B cell (primary cell): ENCODE results near the gene GRM8. TPM values are rescaled to one million over a fixed set of nuclear protein-coding genes. Genes with fewer than 3 reads are reported as not detected.

Experiments
- ATAC-seq: fragments of 200-7000 bp; cut with Tn5 transposase; one replicate; pipeline ENCODE4 v1.10.0; 2021; ENCODE audit warnings: low read depth, mild to moderate bottlenecking, moderate number of reproducible peaks, moderate library complexity
- CTCF ChIA-PET: fragments of 350-600 bp; sonication (Branson Sonifier 250); formaldehyde crosslinking; loops from one replicate; lab custom pipeline; 2021; ENCODE audit warnings: antibody characterized with exemption, inconsistent platforms; lab: Charles Lee
- POLR2A ChIA-PET: fragments of 350-600 bp; sonication (Branson Sonifier 250); formaldehyde crosslinking; loops from one replicate; lab custom pipeline; 2021; ENCODE audit warnings: antibody characterized with exemption; lab: Charles Lee
- DNase-seq: peaks from one replicate; pipeline ENCODE4 v3.0.0; 2013
- H2AFZ ChIP-seq: 2 replicates; pipeline ENCODE4 v1.6.1; 2012; ENCODE audit warnings: mild to moderate bottlenecking, low read depth, low read length; ENCODE audit not compliant: insufficient read depth, poor library complexity, severe bottlenecking
- H3K27ac ChIP-seq, 2 donors: 1 replicate in 1 of 2; 2 replicates in 1 of 2; pipeline ENCODE4 v1.5.1; 2012 to 2013; ENCODE audit warnings: low read length in 2 of 2, mild to moderate bottlenecking in 2 of 2, moderate library complexity in 1 of 2
- H3K27me3 ChIP-seq, 4 experiments: fragments of 200-600 bp in 1 of 4; sonication (generic) in 1 of 4; replicated peaks in 1 of 4; 1 replicate in 2 of 4; 2 replicates in 2 of 4; pipeline versions ENCODE4 v1.6.1 to v1.7.0; 2013 to 2016; ENCODE audit warnings: low read length in 3 of 4, mild to moderate bottlenecking in 2 of 4, mixed read lengths in 1 of 4, moderate library complexity in 1 of 4; ENCODE audit not compliant: insufficient read depth in 4 of 4, control insufficient read depth in 3 of 4; ENCODE audit errors: control extremely low read depth in 1 of 4
- H3K36me3 ChIP-seq, 2 experiments: replicated peaks in 1 of 2; 1 replicate in 1 of 2; 2 replicates in 1 of 2; pipeline versions ENCODE4 v1.6.1 to v1.7.1; 2013; ENCODE audit warnings: low read length in 1 of 2; ENCODE audit not compliant: insufficient read depth in 2 of 2, control insufficient read depth in 1 of 2; ENCODE audit errors: control extremely low read depth in 1 of 2, extremely low read depth in 1 of 2
- H3K4me1 ChIP-seq, 2 donors: fragments of 200-600 bp in 1 of 2; sonication (generic) in 1 of 2; 1 replicate in 1 of 2; 2 replicates in 1 of 2; pipeline versions ENCODE4 v1.5.1 to v1.6.1; 2013 to 2017; ENCODE audit warnings: low read length in 2 of 2; ENCODE audit not compliant: control insufficient read depth in 2 of 2, insufficient read depth in 2 of 2
- H3K4me2 ChIP-seq: replicated peaks from 2 replicates; pipeline ENCODE3; 2012; ENCODE audit warnings: mild to moderate bottlenecking, low read depth, low read length; ENCODE audit not compliant: poor library complexity, severe bottlenecking
- H3K4me3 ChIP-seq, 5 experiments: fragments of 200-600 bp in 1 of 5; sonication (generic) in 1 of 5; 1 replicate in 3 of 5; 2 replicates in 2 of 5; pipeline versions ENCODE4 v1.5.1 to v1.7.0; 2011 to 2016; ENCODE audit warnings: low read length in 4 of 5, mild to moderate bottlenecking in 4 of 5, low read depth in 2 of 5, control low read depth in 1 of 5, moderate library complexity in 1 of 5; ENCODE audit not compliant: insufficient read depth in 1 of 5; ENCODE audit errors: control extremely low read depth in 1 of 5, extremely low read depth in 1 of 5
- H3K79me2 ChIP-seq: fragments of 200-600 bp; sonication (generic); one replicate; pipeline ENCODE4 v1.6.0; 2016; ENCODE audit warnings: low read length; ENCODE audit not compliant: control insufficient read depth, insufficient read depth
- H3K9ac ChIP-seq: fragments of 200-600 bp; sonication (generic); 2 replicates; pipeline ENCODE4 v1.6.1; 2017; ENCODE audit warnings: mild to moderate bottlenecking, low read length, moderate library complexity
- H3K9me3 ChIP-seq, 3 donors: one replicate each; pipeline versions ENCODE4 v1.6.1 to v1.7.1; 2013; ENCODE audit warnings: low read length in 2 of 3; ENCODE audit not compliant: control insufficient read depth in 2 of 3, insufficient read depth in 1 of 3; ENCODE audit errors: control extremely low read depth in 1 of 3
- H4K20me1 ChIP-seq: 2 replicates; pipeline ENCODE4 v1.6.0; 2012; ENCODE audit warnings: mild to moderate bottlenecking, low read length; ENCODE audit not compliant: insufficient read depth, control insufficient read depth, poor library complexity, severe bottlenecking
- H3K27ac Mint-ChIP-seq: one replicate; pipeline ENCODE4 v1.8.0; 2021; ENCODE audit warnings: mixed read lengths
- H3K27me3 Mint-ChIP-seq: one replicate; pipeline ENCODE4 v1.8.0; 2021; ENCODE audit warnings: mixed read lengths
- H3K4me1 Mint-ChIP-seq: one replicate; pipeline ENCODE4 v1.8.0; 2021; ENCODE audit warnings: mixed read lengths
- H3K4me3 Mint-ChIP-seq: one replicate; pipeline ENCODE4 v1.8.0; 2021; ENCODE audit warnings: mixed read lengths
- H3K9me3 Mint-ChIP-seq: one replicate; pipeline ENCODE4 v1.8.0; 2022; ENCODE audit warnings: mixed read lengths; ENCODE audit not compliant: insufficient read depth
- CTCF ChIP-seq: fragments of 200-600 bp; IDR thresholded peaks from one replicate; pipeline ENCODE4 v1.8.0; 2022; ENCODE audit warnings: antibody characterized with exemption, mild to moderate bottlenecking
- EZH2 ChIP-seq: IDR thresholded peaks from 2 replicates; pipeline ENCODE4 v1.6.1; 2012; ENCODE audit warnings: borderline replicate concordance, low read depth, mild to moderate bottlenecking, moderate library complexity, low read length; ENCODE audit not compliant: insufficient read depth, poor library complexity, severe bottlenecking
- WGBS: methylation state at CpG from one replicate; pipeline ENCODE4 v1.1.5; 2013; ENCODE audit warnings: missing lambda C conversion rate; ENCODE audit not compliant: insufficient coverage; 5-methylcytosine and 5-hydroxymethylcytosine counted together
- intact Hi-C: fragments of 100-400 bp; cut with micrococcal nuclease; formaldehyde crosslinking; loops from one replicate; pipeline ENCODE4 v1.10.0; 2022
- polyA plus RNA-seq: library from polyadenylated mRNA; depleted of rRNA; stranded (reverse); fragments of >200 nt; gene quantifications from 2 replicates; pipeline ENCODE4 v1.2.3, GENCODE V29; 2012
- total RNA-seq, 2 donors: library from RNA; stranded (reverse); fragments of 120-200 nt in 1 of 2; gene quantifications; 1 replicate in 1 of 2; 2 replicates in 1 of 2; pipeline versions ENCODE4 v1.2.3 to v1.2.4, GENCODE V29; 2013 to 2022

Gene GRM8
- total and polyA plus RNA-seq, 2 donors (not counting 1 experiment from before 2014, with no cell fraction given): not detected

- H3K27me3 ChIP-seq: peaks cover 0 to 4% (median 0%) of the 10 kb centered on the region in 4 experiments
- Mint-ChIP-seq H3K4me3 (no peak overlapping the region), H3K27ac (no peak overlapping the region), H3K4me1 (no peaks in the 10 kb centered on the region), H3K9me3 (no peaks in the 10 kb centered on the region), H3K27me3 (peaks cover 33% of the 10 kb centered on the region)
- no peaks in the 10 kb centered on the region for H4K20me1 ChIP-seq
- CTCF ChIA-PET: no interaction called here
- no peak overlapping the region for H3K9ac ChIP-seq
- no peak overlapping the region for H3K4me3 ChIP-seq
- intact Hi-C loops: no loop called here
- no peaks in the 10 kb centered on the region for H3K79me2 ChIP-seq
- H2AFZ ChIP-seq: no peak overlapping the region
- no peak overlapping the region for H3K4me2 ChIP-seq
- no peaks in the 10 kb centered on the region for H3K36me3 ChIP-seq
- 70% methylated on average over 3 of the region's 5 CpGs for WGBS
- DNase-seq (no peak), ATAC-seq (no peak)
- POLR2A ChIA-PET: no interaction called here
- H3K9me3 ChIP-seq: no peaks in the 10 kb centered on the region
- no peaks in the 10 kb centered on the region for H3K4me1 ChIP-seq
- no peak for TF ChIP-seq EZH2
- TF ChIP-seq CTCF: no peak
- H3K27ac ChIP-seq: no peak overlapping the region
Measured at GRCh38 chr7:127207806-127208205, 44.9 kb downstream of the GRM8 start.

GRCh38 chr7:127207230-127207629, 45.5 kb downstream of the GRM8 start:
- Histone ChIP-seq H3K9ac (no peak overlapping the region), H2AFZ (no peak overlapping the region), H3K4me3 (no peak overlapping the region), H4K20me1 (no peaks in the 10 kb centered on the region), H3K4me2 (no peak overlapping the region), H3K79me2 (no peaks in the 10 kb centered on the region), H3K36me3 (no peaks in the 10 kb centered on the region), H3K4me1 (no peaks in the 10 kb centered on the region), H3K9me3 (no peaks in the 10 kb centered on the region), H3K27ac (no peak overlapping the region), H3K27me3 (peaks cover 0 to 4% (median 0%) of the 10 kb centered on the region in 4 experiments)
- Mint-ChIP-seq H3K27me3 (peaks cover 31% of the 10 kb centered on the region), H3K27ac (no peak overlapping the region), H3K4me3 (no peak overlapping the region), H3K4me1 (no peaks in the 10 kb centered on the region), H3K9me3 (no peaks in the 10 kb centered on the region)
- no peak for DNase-seq
- 40% methylated on average over 1 of the region's 4 CpGs for WGBS
- ChIA-PET POLR2A (no interaction called here), CTCF (no interaction called here)
- ATAC-seq: no peak
- intact Hi-C loops: no loop called here
- TF ChIP-seq CTCF (no peak), EZH2 (no peak)
